RPMI7951 (cell line): Measurements from ENCODE around the gene FASTKD2. TPM values are rescaled to one million over a fixed set of nuclear protein-coding genes. Genes with fewer than 3 reads are reported as not detected.

Experiments used
- DNase-seq: peaks from one replicate; pipeline ENCODE4 v3.0.0-alpha.2; 2012; ENCODE audit warnings: low read depth
- total RNA-seq: library from RNA; depleted of rRNA; stranded (reverse); fragments of >200 nt; shearing (Covaris generic); gene quantifications from 2 replicates; pipeline ENCODE4 v1.2.3, GENCODE V29; 2014; rRNA removed

FASTKD2 gene
- total RNA-seq, 1 experiment from 2014 or later: 58.5 TPM

- no peak for DNase-seq
These were observed 71.3 kb downstream of the FASTKD2 start for GRCh38 chr2:206836722-206837121.

DNA sequence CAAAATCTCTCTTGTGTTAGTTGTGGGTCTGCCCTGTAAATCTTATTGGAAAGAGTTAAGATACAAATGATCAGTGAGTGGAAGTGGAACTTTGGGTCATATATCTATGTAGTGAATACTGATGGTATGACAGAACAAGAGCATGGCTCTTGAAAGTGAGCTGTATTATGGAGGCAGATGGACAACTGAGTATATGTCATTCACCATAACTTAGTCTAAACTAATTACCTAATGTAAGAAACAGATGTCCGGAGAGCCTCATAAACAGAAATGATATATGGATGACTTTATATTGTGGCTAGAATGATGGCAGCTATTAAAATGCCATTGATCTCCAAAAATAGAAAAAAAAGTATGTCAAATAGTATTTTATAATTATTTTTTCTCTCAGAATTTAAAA is 72.4 kb downstream of the FASTKD2 start:
- no peak for DNase-seq

GRCh38 chr2:206838690-206839089 is 73.3 kb downstream of the FASTKD2 start:
- DNase-seq: no peak

DNA sequence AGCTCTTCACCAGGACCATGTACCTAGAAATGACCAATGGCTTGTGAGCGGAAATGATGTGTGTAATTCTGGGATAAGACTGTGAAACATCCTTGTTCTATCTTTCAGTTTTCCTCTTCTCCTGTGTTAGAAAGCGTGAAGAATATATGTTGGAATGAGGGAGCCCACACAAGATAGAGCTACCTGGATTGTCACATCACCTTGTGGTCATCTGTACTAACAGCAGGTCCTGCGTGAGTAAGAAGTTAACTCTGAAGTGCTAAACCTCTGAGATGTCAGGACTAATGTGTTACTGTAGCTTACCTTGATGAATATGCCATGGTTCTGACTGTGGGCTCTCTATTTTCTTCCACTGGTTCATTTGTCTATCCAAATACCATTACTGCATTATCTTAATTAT is 75.6 kb downstream of the FASTKD2 start:
- DNase-seq: no peak

Other genes with a start within 250 kb of the FASTKD2 start
- not detected in 2 replicates for gene FAM237A, start 123.1 kb upstream of the FASTKD2 start, total RNA-seq
- not detected in 2 replicates for gene DYTN, start 47.2 kb upstream of the FASTKD2 start, total RNA-seq
- gene MDH1B, start 278 bp upstream of the FASTKD2 start, total RNA-seq: 1.2 TPM in 2 replicates
- gene CPO, start 173.9 kb downstream of the FASTKD2 start, total RNA-seq: not detected in 2 replicates